HEK293 (cell line): ENCODE results near the gene CCDC102B.
"Not testable (repeated sequence)": the region's sequence is repeated elsewhere in the genome, so short reads cannot be mapped to it uniquely, and the experiment has no call there.

ENCODE experiments used
- CTCF ChIA-PET: fragments of 350-600 bp; formaldehyde crosslinking; extraction: SDS; loops from one replicate; lab custom pipeline; 2021; ENCODE audit warnings: antibody characterized with exemption; lab: Yijun Ruan, JAX
- POLR2A ChIA-PET: fragments of 300-600 bp; formaldehyde crosslinking; extraction: SDS; loops from one replicate; lab custom pipeline; 2020; ENCODE audit warnings: antibody characterized with exemption, inconsistent platforms; lab: Yijun Ruan, JAX
- H3K27ac ChIP-seq: fragments of 200-500 bp; sonication (Bioruptor generic); 2 replicates; pipeline ENCODE4 v1.5.1; 2014; ENCODE audit warnings: low read depth, low read length, control low read depth, inconsistent platforms; ENCODE audit errors: extremely low read depth
- H3K36me3 ChIP-seq, 2 experiments: fragments of 200-500 bp in 1 of 2; sonication (Bioruptor generic) in 1 of 2; 1 replicate in 1 of 2; 2 replicates in 1 of 2; pipeline ENCODE4 v1.5.1; 2014 to 2017; ENCODE audit warnings: inconsistent platforms in 2 of 2, low read length in 2 of 2; ENCODE audit not compliant: control insufficient read depth in 2 of 2, insufficient read depth in 1 of 2
- H3K4me1 ChIP-seq: fragments of 200-500 bp; sonication (Bioruptor generic); 2 replicates; pipeline ENCODE4 v1.5.1; 2014; ENCODE audit warnings: mild to moderate bottlenecking, low read length, inconsistent platforms; ENCODE audit not compliant: control insufficient read depth, insufficient read depth
- H3K4me3 ChIP-seq: 2 replicates; pipeline ENCODE4 v1.5.1; 2011; ENCODE audit warnings: low read depth, mild to moderate bottlenecking, control low read depth, low read length, moderate library complexity
- H3K9me3 ChIP-seq: fragments of 200-500 bp; sonication (Bioruptor generic); 2 replicates; pipeline ENCODE4 v1.5.1; 2014; ENCODE audit warnings: low read depth, low read length, inconsistent platforms; ENCODE audit not compliant: control insufficient read depth, insufficient read depth
- GLIS1 ChIP-seq: fragments of 450-650 bp; formaldehyde crosslinking; IDR thresholded peaks from 2 replicates; pipeline ENCODE4 v1.5.1; 2016; ENCODE audit warnings: missing biosample characterization, missing genetic modification characterization
- GLIS2 ChIP-seq: fragments of 450-650 bp; formaldehyde crosslinking; IDR thresholded peaks from 2 replicates; pipeline ENCODE4 v1.5.1; 2016; ENCODE audit warnings: missing biosample characterization, missing genetic modification characterization
- IKZF3 ChIP-seq: fragments of 450-650 bp; IDR thresholded peaks from 2 replicates; pipeline ENCODE4 v1.5.0; 2018; ENCODE audit warnings: missing biosample characterization, mild to moderate bottlenecking, missing genetic modification characterization, moderate library complexity
- KLF10 ChIP-seq: fragments of 450-650 bp; IDR thresholded peaks from 2 replicates; pipeline ENCODE4 v1.5.1; 2018; ENCODE audit warnings: missing biosample characterization, mild to moderate bottlenecking, missing genetic modification characterization
- KLF7 ChIP-seq: fragments of 450-650 bp; formaldehyde crosslinking; IDR thresholded peaks from 2 replicates; pipeline ENCODE4 v1.5.1; 2016; ENCODE audit warnings: missing biosample characterization, missing genetic modification characterization, borderline replicate concordance
- RBAK ChIP-seq: fragments of 450-650 bp; formaldehyde crosslinking; IDR thresholded peaks from 2 replicates; pipeline ENCODE4 v1.5.1; 2016; ENCODE audit warnings: missing biosample characterization, missing genetic modification characterization
- ZFP69B ChIP-seq: fragments of 450-650 bp; formaldehyde crosslinking; IDR thresholded peaks from 2 replicates; pipeline ENCODE4 v1.5.1; 2016; ENCODE audit warnings: missing biosample characterization, missing genetic modification characterization
- ZIC2 ChIP-seq: fragments of 450-650 bp; formaldehyde crosslinking; IDR thresholded peaks from 2 replicates; pipeline ENCODE4 v1.5.1; 2016; ENCODE audit warnings: missing biosample characterization, missing genetic modification characterization
- ZNF10 ChIP-seq: fragments of 450-650 bp; formaldehyde crosslinking; IDR thresholded peaks from 2 replicates; pipeline ENCODE4 v1.5.1; 2017; ENCODE audit warnings: missing biosample characterization, missing genetic modification characterization
- ZNF140 ChIP-seq: fragments of 450-650 bp; formaldehyde crosslinking; IDR thresholded peaks from 2 replicates; pipeline ENCODE4 v1.5.1; 2016; ENCODE audit warnings: missing biosample characterization, missing genetic modification characterization
- ZNF239 ChIP-seq: fragments of 450-650 bp; formaldehyde crosslinking; IDR thresholded peaks from 2 replicates; pipeline ENCODE4 v1.5.1; 2016; ENCODE audit warnings: missing biosample characterization, missing genetic modification characterization
- ZNF341 ChIP-seq: fragments of 450-650 bp; formaldehyde crosslinking; IDR thresholded peaks from 2 replicates; pipeline ENCODE4; 2016; ENCODE audit warnings: low read depth, missing biosample characterization, missing genetic modification characterization
- ZNF37A ChIP-seq: fragments of 450-650 bp; IDR thresholded peaks from 2 replicates; pipeline ENCODE4 v1.5.1; 2018; ENCODE audit warnings: missing biosample characterization, missing genetic modification characterization
- ZNF394 ChIP-seq: fragments of 450-650 bp; formaldehyde crosslinking; IDR thresholded peaks from 2 replicates; pipeline ENCODE4 v1.5.1; 2016; ENCODE audit warnings: missing biosample characterization, missing genetic modification characterization, mild to moderate bottlenecking, moderate library complexity, borderline replicate concordance
- ZNF426 ChIP-seq: fragments of 450-650 bp; formaldehyde crosslinking; IDR thresholded peaks from 2 replicates; pipeline ENCODE4 v1.5.1; 2017; ENCODE audit warnings: missing biosample characterization, missing genetic modification characterization, mild to moderate bottlenecking, inconsistent platforms, moderate library complexity
- ZNF433 ChIP-seq: fragments of 450-650 bp; formaldehyde crosslinking; IDR thresholded peaks from 2 replicates; pipeline ENCODE4 v1.5.1; 2016; ENCODE audit warnings: missing biosample characterization, missing genetic modification characterization, low read depth
- ZNF555 ChIP-seq: fragments of 450-650 bp; formaldehyde crosslinking; conservative IDR thresholded peaks from 2 replicates; pipeline ENCODE4 v1.5.1; 2017; ENCODE audit warnings: missing biosample characterization, mild to moderate bottlenecking, missing genetic modification characterization, inconsistent platforms
- ZNF623 ChIP-seq: fragments of 450-650 bp; formaldehyde crosslinking; IDR thresholded peaks from 2 replicates; pipeline ENCODE4 v1.5.1; 2016; ENCODE audit warnings: missing biosample characterization, missing genetic modification characterization
- ZNF624 ChIP-seq: fragments of 450-650 bp; formaldehyde crosslinking; IDR thresholded peaks from 2 replicates; pipeline ENCODE4 v1.5.1; 2017; ENCODE audit warnings: missing biosample characterization, missing genetic modification characterization
- ZSCAN18 ChIP-seq: fragments of 450-650 bp; formaldehyde crosslinking; IDR thresholded peaks from 2 replicates; pipeline ENCODE4 v1.5.1; 2016; ENCODE audit warnings: missing biosample characterization, missing genetic modification characterization
- ZSCAN30 ChIP-seq: fragments of 450-650 bp; IDR thresholded peaks from 2 replicates; pipeline ENCODE4 v1.5.1; 2018; ENCODE audit warnings: missing biosample characterization, mild to moderate bottlenecking, missing genetic modification characterization, moderate library complexity
- TF ChIP-seq, protein P1 (sequence below): fragments of 450-650 bp; formaldehyde crosslinking; conservative IDR thresholded peaks from 2 replicates; pipeline ENCODE4 v1.5.1; 2016; ENCODE audit warnings: low read depth, missing biosample characterization, missing genetic modification characterization
- TF ChIP-seq, protein P2 (sequence below): fragments of 450-650 bp; formaldehyde crosslinking; conservative IDR thresholded peaks from 2 replicates; pipeline ENCODE4 v1.5.1; 2016; ENCODE audit warnings: low read depth, missing biosample characterization, missing genetic modification characterization
- TF ChIP-seq, protein P3 (sequence below): fragments of 450-650 bp; formaldehyde crosslinking; IDR thresholded peaks from 2 replicates; pipeline ENCODE4 v1.5.1; 2016; ENCODE audit warnings: missing biosample characterization, missing genetic modification characterization

The CCDC102B gene

DNA sequence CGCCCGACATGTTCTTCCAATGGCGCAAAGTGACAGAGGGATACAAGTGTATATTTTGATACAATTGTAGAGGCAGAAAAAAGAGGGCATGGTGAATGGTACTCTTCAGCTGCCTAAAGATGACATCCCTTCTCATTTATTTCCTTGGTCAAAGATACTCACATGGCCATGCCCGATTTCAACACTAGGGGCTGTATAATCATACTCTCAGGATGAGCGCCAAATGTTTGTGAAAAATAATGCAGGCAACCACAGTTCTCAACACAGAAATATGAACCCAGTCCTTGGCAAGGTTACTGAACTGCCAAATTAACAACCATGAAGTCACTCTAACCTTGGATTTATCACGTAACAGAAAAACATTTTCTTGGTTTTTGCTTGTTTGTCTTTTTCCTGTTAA, 204.4 kb downstream of the CCDC102B start (continued):
- no peak for TF ChIP-seq ZNF341 (tag by site-specific recombination)
- TF ChIP-seq ZNF624 (tag by site-specific recombination): no peak
- TF ChIP-seq KLF7: no peak
- no peak for TF ChIP-seq GLIS2
- TF ChIP-seq ZNF10 (tag by site-specific recombination): no peak
- no peak for TF ChIP-seq RBAK (tag by site-specific recombination)
- TF ChIP-seq ZNF239 (tag by site-specific recombination): no peak
- TF ChIP-seq ZFP69B: no peak
- no peak for TF ChIP-seq ZNF37A (tag by site-specific recombination)
- TF ChIP-seq, all 188 proteins: peak for 0

GRCh38 chr18:69006212-69006611, 208.3 kb downstream of the CCDC102B start:
- H3K36me3 ChIP-seq, H3K9me3 ChIP-seq, H3K4me3 ChIP-seq, H3K4me1 ChIP-seq, H3K27ac ChIP-seq, POLR2A ChIA-PET: not testable (repeated sequence)
- CTCF ChIA-PET: interaction anchor here (0.6 kb wide), 1 partner anchor 33 kb away, joined by 3 read pairs; no protein-coding TSS in a partner anchor
- TF ChIP-seq ZNF426 (peak; percentile 44; the same call in 1 of the 2 replicates), ZNF140 (tag by site-specific recombination) (peak; percentile 21; the same call in 1 of the 2 replicates), ZNF555 (tag by site-specific recombination) (peak; percentile 35; the same call in 1 of the 2 replicates), ZNF623 (tag by site-specific recombination) (0 out of 2 replicates have a peak, but pooled peaks have one; percentile 22), ZNF394 (tag by site-specific recombination) (peak; percentile 65; the same call in 1 of the 2 replicates)
- TF ChIP-seq, protein P1, sequence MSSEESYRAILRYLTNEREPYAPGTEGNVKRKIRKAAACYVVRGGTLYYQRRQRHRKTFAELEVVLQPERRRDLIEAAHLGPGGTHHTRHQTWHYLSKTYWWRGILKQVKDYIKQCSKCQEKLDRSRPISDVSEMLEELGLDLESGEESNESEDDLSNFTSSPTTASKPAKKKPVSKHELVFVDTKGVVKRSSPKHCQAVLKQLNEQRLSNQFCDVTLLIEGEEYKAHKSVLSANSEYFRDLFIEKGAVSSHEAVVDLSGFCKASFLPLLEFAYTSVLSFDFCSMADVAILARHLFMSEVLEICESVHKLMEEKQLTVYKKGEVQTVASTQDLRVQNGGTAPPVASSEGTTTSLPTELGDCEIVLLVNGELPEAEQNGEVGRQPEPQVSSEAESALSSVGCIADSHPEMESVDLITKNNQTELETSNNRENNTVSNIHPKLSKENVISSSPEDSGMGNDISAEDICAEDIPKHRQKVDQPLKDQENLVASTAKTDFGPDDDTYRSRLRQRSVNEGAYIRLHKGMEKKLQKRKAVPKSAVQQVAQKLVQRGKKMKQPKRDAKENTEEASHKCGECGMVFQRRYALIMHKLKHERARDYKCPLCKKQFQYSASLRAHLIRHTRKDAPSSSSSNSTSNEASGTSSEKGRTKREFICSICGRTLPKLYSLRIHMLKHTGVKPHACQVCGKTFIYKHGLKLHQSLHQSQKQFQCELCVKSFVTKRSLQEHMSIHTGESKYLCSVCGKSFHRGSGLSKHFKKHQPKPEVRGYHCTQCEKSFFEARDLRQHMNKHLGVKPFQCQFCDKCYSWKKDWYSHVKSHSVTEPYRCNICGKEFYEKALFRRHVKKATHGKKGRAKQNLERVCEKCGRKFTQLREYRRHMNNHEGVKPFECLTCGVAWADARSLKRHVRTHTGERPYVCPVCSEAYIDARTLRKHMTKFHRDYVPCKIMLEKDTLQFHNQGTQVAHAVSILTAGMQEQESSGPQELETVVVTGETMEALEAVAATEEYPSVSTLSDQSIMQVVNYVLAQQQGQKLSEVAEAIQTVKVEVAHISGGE: peak; percentile 53
- TF ChIP-seq, protein P2, sequence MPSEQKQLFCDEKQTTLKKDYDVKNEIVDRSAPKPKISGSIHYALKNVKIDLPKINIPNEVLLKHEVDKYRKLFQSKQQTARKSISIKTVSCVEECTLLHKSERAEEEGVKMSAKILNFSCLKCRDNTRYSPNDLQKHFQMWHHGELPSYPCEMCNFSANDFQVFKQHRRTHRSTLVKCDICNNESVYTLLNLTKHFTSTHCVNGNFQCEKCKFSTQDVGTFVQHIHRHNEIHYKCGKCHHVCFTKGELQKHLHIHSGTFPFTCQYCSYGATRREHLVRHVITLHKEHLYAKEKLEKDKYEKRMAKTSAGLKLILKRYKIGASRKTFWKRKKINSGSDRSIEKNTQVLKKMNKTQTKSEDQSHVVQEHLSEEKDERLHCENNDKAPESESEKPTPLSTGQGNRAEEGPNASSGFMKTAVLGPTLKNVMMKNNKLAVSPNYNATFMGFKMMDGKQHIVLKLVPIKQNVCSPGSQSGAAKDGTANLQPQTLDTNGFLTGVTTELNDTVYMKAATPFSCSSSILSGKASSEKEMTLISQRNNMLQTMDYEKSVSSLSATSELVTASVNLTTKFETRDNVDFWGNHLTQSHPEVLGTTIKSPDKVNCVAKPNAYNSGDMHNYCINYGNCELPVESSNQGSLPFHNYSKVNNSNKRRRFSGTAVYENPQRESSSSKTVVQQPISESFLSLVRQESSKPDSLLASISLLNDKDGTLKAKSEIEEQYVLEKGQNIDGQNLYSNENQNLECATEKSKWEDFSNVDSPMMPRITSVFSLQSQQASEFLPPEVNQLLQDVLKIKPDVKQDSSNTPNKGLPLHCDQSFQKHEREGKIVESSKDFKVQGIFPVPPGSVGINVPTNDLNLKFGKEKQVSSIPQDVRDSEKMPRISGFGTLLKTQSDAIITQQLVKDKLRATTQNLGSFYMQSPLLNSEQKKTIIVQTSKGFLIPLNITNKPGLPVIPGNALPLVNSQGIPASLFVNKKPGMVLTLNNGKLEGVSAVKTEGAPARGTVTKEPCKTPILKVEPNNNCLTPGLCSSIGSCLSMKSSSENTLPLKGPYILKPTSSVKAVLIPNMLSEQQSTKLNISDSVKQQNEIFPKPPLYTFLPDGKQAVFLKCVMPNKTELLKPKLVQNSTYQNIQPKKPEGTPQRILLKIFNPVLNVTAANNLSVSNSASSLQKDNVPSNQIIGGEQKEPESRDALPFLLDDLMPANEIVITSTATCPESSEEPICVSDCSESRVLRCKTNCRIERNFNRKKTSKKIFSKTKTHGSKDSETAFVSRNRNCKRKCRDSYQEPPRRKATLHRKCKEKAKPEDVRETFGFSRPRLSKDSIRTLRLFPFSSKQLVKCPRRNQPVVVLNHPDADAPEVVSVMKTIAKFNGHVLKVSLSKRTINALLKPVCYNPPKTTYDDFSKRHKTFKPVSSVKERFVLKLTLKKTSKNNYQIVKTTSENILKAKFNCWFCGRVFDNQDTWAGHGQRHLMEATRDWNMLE (tag by site-specific recombination): peak; percentile 51; the same call in 1 of the 2 replicates

DNA sequence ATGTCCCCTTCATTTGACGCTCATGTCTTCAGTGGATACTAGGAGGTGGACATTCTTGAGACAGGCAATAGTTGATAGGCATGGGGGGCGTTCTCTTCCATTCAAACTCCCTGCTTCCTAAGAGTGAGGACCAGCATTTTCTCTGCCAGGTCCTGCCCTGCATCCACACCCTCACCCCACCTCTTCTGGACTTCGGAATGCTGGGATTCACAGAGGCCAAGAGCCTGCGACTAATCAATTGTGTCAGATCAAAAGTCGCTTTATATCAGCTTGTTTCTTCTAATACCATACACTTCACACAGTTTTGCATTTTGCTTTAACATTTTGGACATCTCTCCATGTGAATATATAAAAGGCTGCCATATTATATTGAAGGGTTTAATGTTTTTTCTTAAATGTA, 210.7 kb downstream of the CCDC102B start:
- Histone ChIP-seq H3K27ac (no peak overlapping the region), H3K4me3 (no peak overlapping the region), H3K36me3 (no peaks in the 10 kb centered on the region), H3K9me3 (no peaks in the 10 kb centered on the region), H3K4me1 (no peaks in the 10 kb centered on the region)
- ChIA-PET CTCF (no interaction called here), POLR2A (no interaction called here)
- TF ChIP-seq ZIC2 (tag by site-specific recombination): no peak
- no peak for TF ChIP-seq IKZF3 (tag by site-specific recombination)
- no peak for TF ChIP-seq RBAK (tag by site-specific recombination)
- TF ChIP-seq KLF10 (tag by site-specific recombination): no peak
- TF ChIP-seq ZSCAN30 (tag by site-specific recombination): no peak
- TF ChIP-seq ZNF623 (tag by site-specific recombination): no peak
- TF ChIP-seq, protein P3, sequence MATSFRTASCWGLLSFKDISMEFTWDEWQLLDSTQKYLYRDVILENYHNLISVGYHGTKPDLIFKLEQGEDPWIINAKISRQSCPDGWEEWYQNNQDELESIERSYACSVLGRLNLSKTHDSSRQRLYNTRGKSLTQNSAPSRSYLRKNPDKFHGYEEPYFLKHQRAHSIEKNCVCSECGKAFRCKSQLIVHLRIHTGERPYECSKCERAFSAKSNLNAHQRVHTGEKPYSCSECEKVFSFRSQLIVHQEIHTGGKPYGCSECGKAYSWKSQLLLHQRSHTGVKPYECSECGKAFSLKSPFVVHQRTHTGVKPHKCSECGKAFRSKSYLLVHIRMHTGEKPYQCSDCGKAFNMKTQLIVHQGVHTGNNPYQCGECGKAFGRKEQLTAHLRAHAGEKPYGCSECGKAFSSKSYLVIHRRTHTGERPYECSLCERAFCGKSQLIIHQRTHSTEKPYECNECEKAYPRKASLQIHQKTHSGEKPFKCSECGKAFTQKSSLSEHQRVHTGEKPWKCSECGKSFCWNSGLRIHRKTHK (tag by site-specific recombination): no peak
- TF ChIP-seq GLIS1 (tag by site-specific recombination): no peak
- no peak for TF ChIP-seq ZNF341 (tag by site-specific recombination)
- no peak for TF ChIP-seq ZNF433 (tag by site-specific recombination)
- no peak for TF ChIP-seq ZSCAN18 (tag by site-specific recombination)
